ENCODE data around the gene PWWP2B. TPM values are rescaled to one million over a fixed set of nuclear protein-coding genes. Genes with fewer than 3 reads are reported as not detected.

The PWWP2B gene
- polyA plus RNA-seq, 2 of the 4 experiments (the other 2 are of a cell fraction) = 2.8 to 7.3 TPM

DNA sequence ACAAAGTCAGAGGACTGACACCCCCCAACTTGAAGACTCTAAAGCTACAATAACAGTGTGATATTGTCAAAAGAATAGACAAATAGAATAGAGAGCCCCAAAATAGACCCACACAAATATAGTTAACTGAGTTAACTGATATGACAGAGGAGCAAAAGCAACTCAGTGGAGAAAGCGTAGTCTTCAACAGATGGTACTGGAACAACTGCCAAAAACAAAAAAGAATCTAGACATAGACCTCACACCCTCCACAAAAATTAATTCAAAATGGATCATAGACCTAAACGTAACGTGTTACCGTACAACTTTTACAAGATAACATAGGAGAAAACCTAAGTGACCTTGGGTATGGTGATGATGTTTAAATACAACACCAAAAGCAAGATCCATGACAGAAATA is 28.6 kb upstream of the PWWP2B start:
- no peak for TF ChIP-seq CHD2 (IDR thresholded peaks at IDR 0.05; ENCODE audit: low read length, partially characterized antibody)
- no peak for TF ChIP-seq SMC3 (IDR thresholded peaks at IDR 0.05)
- TF ChIP-seq HOXA7 (CRISPR knock-in tag; IDR thresholded peaks at IDR 0.05) = no peak
- TF ChIP-seq JUNB (IDR thresholded peaks at IDR 0.05) = no peak
- TF ChIP-seq HDAC2 (IDR thresholded peaks at IDR 0.05) = no peak
- TF ChIP-seq MYC (IDR thresholded peaks at IDR 0.05; ENCODE audit: borderline replicate concordance, low read length) = no peak
- TF ChIP-seq RAD21 (conservative IDR thresholded peaks at IDR 0.05 in 1 of 2, IDR thresholded peaks at IDR 0.05 in 1 of 2) = no peak
- TF ChIP-seq NR3C1 (IDR thresholded peaks at IDR 0.05) = no peak
- TF ChIP-seq MAZ (IDR thresholded peaks at IDR 0.05; ENCODE audit: borderline replicate concordance, low read depth, low read length) = no peak
- POLR2A ChIA-PET = no interaction called here
- DNase-seq (ENCODE audit: low read depth in 1 of 2, low spot score in 1 of 2) (no peak), ATAC-seq (no peak), FAIRE-seq (no peak)
- Histone ChIP-seq H3K4me1 (no peaks in the 10 kb centered on the region), H3K4me3 (no peak overlapping the region), H3K4me2 (no peak overlapping the region), H3K9me3 (no peaks in the 10 kb centered on the region), H3K27ac (no peak overlapping the region)
- CTCF ChIA-PET = interaction anchor here (1.3 to 1.5 kb wide), 2 partner anchors 15 to 19 kb away, joined by 3 to 5 read pairs; no protein-coding TSS in a partner anchor
- 89% methylated on average over 4 of the region's 4 CpGs for WGBS (ENCODE audit: missing lambda C conversion rate)

DNA sequence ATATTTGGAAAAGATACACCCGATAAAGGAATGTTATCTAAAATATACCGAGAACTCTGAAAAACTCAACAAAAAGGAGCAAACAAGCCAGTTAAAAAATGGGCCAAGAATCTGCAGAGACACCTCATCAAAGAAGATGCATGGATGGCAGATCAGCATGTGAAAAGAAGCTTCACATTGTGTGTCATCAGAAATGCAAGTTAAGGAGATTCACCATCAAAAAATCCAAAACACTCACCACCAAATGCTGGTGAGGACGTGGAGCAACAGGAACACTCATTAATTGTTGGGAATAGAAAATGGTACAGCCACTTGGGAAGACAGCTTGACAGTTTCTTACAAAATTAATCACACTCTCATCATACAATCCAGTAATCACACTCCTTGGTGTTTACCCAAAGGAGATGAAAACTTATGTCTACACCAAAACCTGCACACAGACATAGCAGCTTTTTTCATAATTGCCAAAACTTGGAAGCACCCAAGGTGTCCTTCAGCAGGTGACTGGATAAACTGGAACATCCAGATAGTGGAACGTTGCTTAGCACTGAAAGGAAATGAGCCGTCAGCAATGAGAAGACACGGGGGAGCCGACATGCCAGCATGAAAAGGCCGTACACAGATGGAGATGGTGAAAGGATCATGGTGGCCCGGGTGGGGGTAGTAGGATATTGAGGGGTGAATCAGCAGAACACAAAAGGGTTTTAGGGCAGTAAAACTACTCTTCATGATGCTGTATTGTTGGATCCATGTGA is 27.9 kb upstream of the PWWP2B start:
- H3K4me3 ChIP-seq = no peak overlapping the region
- no peaks in the 10 kb centered on the region for H3K9me3 ChIP-seq
- FAIRE-seq = no peak
- POLR2A ChIA-PET = no interaction called here
- no peak for DNase-seq (ENCODE audit: low read depth in 1 of 2, low spot score in 1 of 2)
- no peaks in the 10 kb centered on the region for H3K4me1 ChIP-seq
- no peak overlapping the region for H3K4me2 ChIP-seq
- H3K27ac ChIP-seq = no peak overlapping the region
- CTCF ChIA-PET = interaction anchor here (0.7 to 1.5 kb wide), 3 partner anchors 9 to 18 kb away, joined by 3 to 5 read pairs (median 5); no protein-coding TSS in a partner anchor
- ATAC-seq = no peak
- 64% methylated on average over 9 of the region's 9 CpGs for WGBS (ENCODE audit: missing lambda C conversion rate)
- TF ChIP-seq, protein P1, sequence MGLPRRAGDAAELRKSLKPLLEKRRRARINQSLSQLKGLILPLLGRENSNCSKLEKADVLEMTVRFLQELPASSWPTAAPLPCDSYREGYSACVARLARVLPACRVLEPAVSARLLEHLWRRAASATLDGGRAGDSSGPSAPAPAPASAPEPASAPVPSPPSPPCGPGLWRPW (IDR thresholded peaks at IDR 0.05) = no peak
- TF ChIP-seq JUNB (IDR thresholded peaks at IDR 0.05) = no peak
- no peak for TF ChIP-seq JUN (IDR thresholded peaks at IDR 0.05)
- TF ChIP-seq, protein P2, sequence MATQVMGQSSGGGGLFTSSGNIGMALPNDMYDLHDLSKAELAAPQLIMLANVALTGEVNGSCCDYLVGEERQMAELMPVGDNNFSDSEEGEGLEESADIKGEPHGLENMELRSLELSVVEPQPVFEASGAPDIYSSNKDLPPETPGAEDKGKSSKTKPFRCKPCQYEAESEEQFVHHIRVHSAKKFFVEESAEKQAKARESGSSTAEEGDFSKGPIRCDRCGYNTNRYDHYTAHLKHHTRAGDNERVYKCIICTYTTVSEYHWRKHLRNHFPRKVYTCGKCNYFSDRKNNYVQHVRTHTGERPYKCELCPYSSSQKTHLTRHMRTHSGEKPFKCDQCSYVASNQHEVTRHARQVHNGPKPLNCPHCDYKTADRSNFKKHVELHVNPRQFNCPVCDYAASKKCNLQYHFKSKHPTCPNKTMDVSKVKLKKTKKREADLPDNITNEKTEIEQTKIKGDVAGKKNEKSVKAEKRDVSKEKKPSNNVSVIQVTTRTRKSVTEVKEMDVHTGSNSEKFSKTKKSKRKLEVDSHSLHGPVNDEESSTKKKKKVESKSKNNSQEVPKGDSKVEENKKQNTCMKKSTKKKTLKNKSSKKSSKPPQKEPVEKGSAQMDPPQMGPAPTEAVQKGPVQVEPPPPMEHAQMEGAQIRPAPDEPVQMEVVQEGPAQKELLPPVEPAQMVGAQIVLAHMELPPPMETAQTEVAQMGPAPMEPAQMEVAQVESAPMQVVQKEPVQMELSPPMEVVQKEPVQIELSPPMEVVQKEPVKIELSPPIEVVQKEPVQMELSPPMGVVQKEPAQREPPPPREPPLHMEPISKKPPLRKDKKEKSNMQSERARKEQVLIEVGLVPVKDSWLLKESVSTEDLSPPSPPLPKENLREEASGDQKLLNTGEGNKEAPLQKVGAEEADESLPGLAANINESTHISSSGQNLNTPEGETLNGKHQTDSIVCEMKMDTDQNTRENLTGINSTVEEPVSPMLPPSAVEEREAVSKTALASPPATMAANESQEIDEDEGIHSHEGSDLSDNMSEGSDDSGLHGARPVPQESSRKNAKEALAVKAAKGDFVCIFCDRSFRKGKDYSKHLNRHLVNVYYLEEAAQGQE (IDR thresholded peaks at IDR 0.05) = no peak
- TF ChIP-seq EP300 (IDR thresholded peaks at IDR 0.05) = no peak
- TF ChIP-seq EHMT2 (IDR thresholded peaks at IDR 0.05; ENCODE audit: low read depth) = no peak
- no peak for TF ChIP-seq FOSB (CRISPR knock-in tag; IDR thresholded peaks at IDR 0.05)
- TF ChIP-seq RCOR1 (IDR thresholded peaks at IDR 0.05; ENCODE audit: low read depth, low read length) = no peak
- TF ChIP-seq RAD21 (conservative IDR thresholded peaks at IDR 0.05 in 1 of 2, IDR thresholded peaks at IDR 0.05 in 1 of 2) = no peak

GRCh38 chr10:132369636-132370185 is 27.3 kb upstream of the PWWP2B start:
- no peak overlapping the region for H3K27ac ChIP-seq
- no peaks in the 10 kb centered on the region for H3K9me3 ChIP-seq
- ATAC-seq (no peak), FAIRE-seq (no peak), DNase-seq (ENCODE audit: low read depth in 1 of 2, low spot score in 1 of 2) (no peak)
- no peaks in the 10 kb centered on the region for H3K4me1 ChIP-seq
- CTCF ChIA-PET = interaction anchor here (1.3 to 1.5 kb wide), 2 partner anchors 16 to 18 kb away, joined by 3 to 5 read pairs; no protein-coding TSS in a partner anchor
- POLR2A ChIA-PET = no interaction called here
- no peak overlapping the region for H3K4me3 ChIP-seq
- 79% methylated on average over 13 of the region's 13 CpGs for WGBS (ENCODE audit: missing lambda C conversion rate)
- no peak overlapping the region for H3K4me2 ChIP-seq
- no peak for TF ChIP-seq TFCP2L1 (CRISPR knock-in tag; IDR thresholded peaks at IDR 0.05)
- no peak for TF ChIP-seq PHF8 (IDR thresholded peaks at IDR 0.05; ENCODE audit: borderline replicate concordance, low read depth)
- no peak for TF ChIP-seq HEYL (CRISPR knock-in tag; IDR thresholded peaks at IDR 0.05)
- no peak for TF ChIP-seq EP300 (IDR thresholded peaks at IDR 0.05)
- TF ChIP-seq CBX2 (IDR thresholded peaks at IDR 0.05; ENCODE audit: borderline replicate concordance, low read depth) = no peak
- no peak for TF ChIP-seq ESRRA (IDR thresholded peaks at IDR 0.05; ENCODE audit: borderline replicate concordance, low read length)
- TF ChIP-seq MYC (IDR thresholded peaks at IDR 0.05; ENCODE audit: borderline replicate concordance, low read length) = no peak
- no peak for TF ChIP-seq GATA3 (IDR thresholded peaks at IDR 0.05; ENCODE audit: borderline replicate concordance)
- no peak for TF ChIP-seq NR3C1 (IDR thresholded peaks at IDR 0.05)
- TF ChIP-seq, protein P3, sequence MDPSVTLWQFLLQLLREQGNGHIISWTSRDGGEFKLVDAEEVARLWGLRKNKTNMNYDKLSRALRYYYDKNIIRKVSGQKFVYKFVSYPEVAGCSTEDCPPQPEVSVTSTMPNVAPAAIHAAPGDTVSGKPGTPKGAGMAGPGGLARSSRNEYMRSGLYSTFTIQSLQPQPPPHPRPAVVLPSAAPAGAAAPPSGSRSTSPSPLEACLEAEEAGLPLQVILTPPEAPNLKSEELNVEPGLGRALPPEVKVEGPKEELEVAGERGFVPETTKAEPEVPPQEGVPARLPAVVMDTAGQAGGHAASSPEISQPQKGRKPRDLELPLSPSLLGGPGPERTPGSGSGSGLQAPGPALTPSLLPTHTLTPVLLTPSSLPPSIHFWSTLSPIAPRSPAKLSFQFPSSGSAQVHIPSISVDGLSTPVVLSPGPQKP (IDR thresholded peaks at IDR 0.05; ENCODE audit: low read depth, low read length) = no peak
- TF ChIP-seq RFX5 (IDR thresholded peaks at IDR 0.05) = no peak
- TF ChIP-seq JUN (IDR thresholded peaks at IDR 0.05) = no peak
- TF ChIP-seq, protein P4, sequence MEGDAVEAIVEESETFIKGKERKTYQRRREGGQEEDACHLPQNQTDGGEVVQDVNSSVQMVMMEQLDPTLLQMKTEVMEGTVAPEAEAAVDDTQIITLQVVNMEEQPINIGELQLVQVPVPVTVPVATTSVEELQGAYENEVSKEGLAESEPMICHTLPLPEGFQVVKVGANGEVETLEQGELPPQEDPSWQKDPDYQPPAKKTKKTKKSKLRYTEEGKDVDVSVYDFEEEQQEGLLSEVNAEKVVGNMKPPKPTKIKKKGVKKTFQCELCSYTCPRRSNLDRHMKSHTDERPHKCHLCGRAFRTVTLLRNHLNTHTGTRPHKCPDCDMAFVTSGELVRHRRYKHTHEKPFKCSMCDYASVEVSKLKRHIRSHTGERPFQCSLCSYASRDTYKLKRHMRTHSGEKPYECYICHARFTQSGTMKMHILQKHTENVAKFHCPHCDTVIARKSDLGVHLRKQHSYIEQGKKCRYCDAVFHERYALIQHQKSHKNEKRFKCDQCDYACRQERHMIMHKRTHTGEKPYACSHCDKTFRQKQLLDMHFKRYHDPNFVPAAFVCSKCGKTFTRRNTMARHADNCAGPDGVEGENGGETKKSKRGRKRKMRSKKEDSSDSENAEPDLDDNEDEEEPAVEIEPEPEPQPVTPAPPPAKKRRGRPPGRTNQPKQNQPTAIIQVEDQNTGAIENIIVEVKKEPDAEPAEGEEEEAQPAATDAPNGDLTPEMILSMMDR (IDR thresholded peaks at IDR 0.05) = no peak
